HT1080 (cell line): Measurements from ENCODE around the gene TMEM95. TPM values are rescaled to one million over a fixed set of nuclear protein-coding genes. Genes with fewer than 3 reads are reported as not detected.

Experiments
- DNase-seq: peaks from one replicate; pipeline ENCODE4 v3.0.0-alpha.2; 2015; ENCODE audit warnings: low read depth
- total RNA-seq: library from RNA; depleted of rRNA; stranded (reverse); fragments of >200 nt; shearing (Covaris generic); gene quantifications from 2 replicates; pipeline ENCODE4 v1.2.3, GENCODE V29; 2014

The TMEM95 gene
- total RNA-seq, 1 experiment from 2014 or later: not detected

DNA sequence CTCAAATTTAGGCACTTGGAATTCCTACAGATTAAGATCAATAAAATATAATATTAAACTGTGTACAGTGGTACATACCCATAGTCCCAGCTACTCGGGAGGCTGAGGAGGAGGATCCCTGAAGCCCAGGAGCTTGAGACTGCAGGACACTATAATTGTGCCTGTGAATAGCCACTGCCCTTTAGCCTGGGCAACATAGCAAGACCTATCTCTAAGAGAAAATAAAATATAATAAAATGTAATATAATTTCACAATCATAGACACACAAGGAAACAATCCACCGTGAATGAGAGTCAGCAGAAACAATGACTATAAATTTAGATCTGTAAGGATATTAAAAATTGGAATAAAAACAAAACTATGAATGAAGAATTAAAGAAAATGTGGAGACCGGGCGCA is 15.9 kb downstream of the TMEM95 start:
- DNase-seq: no peak

DNA sequence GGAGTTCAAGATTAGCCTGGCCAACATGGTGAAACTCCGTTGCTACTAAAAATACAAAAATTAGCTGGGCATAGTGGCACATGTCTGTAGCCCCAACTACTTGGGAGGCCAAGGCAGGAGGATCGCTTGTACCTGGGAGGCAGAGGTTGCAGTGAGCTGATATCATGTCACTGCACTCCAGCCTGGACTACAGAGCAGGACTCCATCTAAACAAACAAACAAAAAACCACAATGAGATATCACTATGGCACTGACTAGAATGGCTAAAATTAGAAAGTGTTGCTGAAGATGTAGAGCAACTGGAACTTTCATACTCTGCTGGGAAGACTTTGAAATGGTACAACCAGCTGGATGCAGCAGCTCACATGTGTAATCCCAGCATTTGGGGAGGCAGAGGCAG is 19.4 kb downstream of the TMEM95 start:
- DNase-seq: no peak

DNA sequence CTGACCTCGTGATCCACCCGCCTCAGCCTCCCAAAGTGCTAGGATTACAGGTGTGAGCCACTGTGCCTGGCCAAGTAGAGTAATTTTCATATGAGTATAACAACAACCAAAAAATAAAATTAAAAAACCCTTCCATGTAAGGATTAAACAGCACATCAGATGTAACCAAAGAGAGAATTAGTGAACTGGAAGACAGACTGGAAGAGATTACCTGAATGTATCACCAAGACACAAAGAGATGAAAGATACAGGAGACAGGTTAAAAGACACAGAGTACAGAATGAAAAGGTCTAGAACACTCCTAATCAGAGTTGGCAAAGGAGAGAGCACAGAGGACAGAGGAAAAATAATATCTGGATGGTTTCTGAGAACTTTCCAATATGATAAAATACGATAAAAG is 24.2 kb downstream of the TMEM95 start:
- no peak for DNase-seq

DNA sequence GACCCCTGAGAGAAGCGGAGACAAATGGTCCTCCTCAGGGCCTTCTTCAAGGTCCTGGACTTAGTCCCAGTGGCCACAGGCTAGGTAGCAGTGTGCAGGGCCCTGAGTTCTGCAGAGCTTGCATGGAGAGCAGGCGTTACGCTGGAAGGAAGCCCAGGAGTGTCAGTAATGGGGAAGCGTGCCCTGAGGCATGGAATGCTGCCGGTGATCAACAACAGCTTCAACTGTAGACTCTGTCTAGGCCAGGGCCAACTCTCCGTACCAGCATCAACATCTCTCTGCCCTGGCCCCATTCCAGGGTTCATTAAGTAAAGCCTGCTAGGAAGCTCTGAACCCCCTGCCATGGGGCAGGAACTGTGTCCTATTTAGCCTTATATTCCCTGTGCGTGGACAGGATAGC is 25.4 kb downstream of the TMEM95 start:
- no peak for DNase-seq

DNA sequence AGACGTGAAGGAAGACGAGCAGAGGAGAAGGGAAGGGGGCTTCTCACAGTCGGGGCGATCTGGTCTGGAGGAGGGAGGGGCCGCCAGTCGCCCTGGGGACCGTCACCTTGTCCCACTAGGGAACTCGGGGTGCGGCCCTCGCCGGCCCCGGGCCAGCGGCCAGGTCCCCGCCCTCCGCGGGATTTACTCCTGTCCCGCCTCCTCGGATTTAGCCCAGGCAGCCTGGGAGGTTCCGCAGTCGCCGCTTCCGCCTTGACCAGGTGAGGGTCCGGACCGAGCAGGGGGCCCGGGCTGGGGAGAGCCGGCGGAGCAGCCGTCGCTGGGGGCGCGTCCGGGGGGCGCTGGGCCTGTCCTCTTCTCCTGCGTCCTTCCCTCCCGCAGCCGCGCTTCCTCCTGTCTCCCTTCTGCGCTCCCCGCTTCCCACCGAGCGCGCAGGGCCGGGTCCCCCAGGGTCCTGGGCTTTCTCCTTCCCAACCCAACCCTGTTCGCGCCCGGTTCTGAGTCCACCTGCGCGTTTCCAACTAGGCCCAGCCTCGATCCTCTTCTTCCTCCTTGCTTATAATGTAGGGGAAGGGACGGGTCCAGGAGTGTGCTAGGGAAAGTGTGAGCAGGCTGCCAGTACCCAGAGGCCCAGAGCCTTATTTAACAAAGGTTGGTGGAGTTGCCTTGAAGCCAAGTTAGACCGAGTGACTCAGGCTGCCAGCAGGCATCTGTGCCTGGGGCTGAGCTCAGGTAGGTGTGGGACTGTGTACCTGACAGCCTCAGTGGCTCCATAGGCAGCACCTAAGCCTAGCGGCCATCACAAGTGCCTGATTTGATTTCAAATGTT is 26.1 kb downstream of the TMEM95 start, which contains the start of gene TNK1:
TNK1 (plus strand) TSS at position 235 of the 829 bp plus-strand sequence. CDS start 1,838 bp downstream, outside the sequence.
- no peak for DNase-seq

DNA sequence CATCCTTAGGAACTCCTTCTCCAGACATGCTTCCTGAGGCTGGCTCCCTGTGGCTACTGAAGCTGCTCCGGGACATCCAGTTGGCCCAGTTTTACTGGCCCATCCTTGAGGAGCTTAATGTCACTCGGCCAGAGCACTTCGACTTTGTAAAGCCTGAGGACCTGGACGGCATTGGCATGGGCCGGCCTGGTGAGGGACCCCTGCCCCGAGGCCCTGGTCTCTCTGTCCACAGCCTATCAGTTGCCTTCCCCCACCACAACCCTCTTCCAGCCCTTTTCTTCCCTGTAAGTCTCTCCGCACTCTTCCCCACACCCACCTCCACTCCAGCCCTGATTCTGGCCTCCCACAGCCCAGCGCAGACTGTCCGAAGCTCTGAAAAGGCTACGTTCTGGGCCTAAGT is 27.9 kb downstream of the TMEM95 start:
- no peak for DNase-seq

DNA sequence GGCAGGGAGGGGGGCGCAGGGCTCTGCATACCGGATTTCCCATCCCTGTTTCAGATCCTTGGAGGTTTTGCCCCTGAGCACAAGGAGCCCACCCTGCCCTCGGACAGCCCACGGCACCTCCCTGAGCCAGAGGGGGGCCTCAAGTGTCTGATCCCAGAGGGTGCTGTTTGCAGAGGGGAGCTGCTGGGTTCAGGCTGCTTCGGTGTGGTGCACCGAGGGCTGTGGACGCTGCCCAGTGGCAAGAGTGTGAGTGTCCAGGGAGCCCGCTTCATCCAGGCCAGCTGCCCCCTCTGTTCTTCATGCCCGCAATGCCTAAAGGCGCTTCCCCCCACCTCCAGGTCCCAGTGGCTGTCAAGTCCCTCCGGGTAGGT is 28.4 kb downstream of the TMEM95 start:
- DNase-seq: no peak

DNA sequence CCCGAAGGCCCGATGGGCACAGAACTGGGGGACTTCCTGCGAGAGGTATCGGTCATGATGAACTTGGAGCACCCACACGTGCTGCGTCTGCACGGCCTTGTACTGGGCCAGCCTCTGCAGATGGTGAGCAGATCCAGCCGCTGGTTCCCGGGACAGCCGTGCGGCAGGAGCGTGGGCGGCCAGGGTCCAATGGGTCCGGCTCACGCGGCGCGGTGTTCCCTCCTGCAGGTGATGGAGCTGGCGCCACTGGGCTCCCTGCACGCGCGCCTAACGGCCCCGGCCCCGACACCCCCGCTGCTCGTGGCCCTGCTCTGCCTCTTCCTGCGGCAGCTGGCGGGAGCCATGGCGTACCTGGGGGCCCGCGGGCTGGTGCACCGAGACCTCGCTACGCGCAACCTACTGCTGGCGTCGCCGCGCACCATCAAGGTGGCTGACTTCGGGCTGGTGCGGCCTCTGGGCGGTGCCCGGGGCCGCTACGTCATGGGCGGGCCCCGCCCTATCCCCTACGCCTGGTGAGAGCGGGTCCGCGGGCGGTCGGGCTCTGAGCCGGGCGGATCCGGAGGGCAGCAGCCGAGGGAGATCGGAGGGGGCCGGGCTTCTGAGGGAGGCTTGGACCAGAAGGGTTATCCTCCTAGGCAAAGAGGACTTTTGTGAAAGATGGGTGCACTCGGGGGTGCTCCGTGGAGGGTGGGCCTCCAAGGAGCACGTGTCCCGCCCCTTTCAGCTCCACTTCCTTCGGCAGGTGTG is 29.0 kb downstream of the TMEM95 start:
- DNase-seq: no peak

DNA sequence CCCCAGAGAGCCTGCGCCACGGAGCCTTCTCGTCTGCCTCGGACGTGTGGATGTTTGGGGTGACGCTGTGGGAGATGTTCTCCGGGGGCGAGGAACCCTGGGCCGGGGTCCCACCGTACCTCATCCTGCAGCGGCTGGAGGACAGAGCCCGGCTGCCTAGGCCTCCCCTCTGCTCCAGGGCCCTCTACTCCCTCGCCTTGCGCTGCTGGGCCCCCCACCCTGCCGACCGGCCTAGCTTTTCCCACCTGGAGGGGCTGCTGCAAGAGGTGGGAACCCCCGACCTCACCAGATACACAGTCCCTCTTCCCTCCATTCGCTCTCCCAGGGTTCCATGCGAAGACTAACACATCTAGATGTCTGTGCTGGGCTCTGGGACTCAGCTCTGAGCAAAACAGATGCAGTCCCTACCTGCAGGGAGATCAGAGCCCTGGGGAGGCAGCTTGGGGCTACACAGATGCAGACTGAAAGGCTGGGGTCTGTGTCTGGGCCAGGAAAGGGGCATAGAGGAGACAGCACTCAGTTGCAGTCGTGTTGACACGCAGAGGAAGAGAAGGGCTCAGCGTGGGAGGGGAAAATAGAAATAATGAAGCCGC is 29.6 kb downstream of the TMEM95 start:
- no peak for DNase-seq

DNA sequence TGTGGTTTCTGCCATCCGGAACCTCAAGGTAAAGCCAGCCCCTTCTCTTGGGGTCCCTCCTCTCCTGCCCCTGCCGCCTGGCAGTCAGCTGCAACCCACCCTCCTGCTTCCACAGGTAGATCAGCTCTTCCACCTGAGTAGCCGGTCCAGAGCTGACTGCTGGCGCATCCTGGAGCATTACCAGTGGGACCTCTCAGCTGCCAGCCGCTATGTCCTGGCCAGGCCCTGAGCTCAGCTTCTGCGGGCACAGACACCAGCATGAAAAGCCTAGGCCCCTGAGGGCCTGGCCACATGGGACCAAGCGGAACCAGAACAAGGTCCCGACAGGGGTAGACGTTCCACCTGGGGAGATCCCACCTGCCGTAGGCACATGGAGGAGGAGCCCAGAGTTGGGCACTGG is 33.9 kb downstream of the TMEM95 start:
- no peak for DNase-seq

DNA sequence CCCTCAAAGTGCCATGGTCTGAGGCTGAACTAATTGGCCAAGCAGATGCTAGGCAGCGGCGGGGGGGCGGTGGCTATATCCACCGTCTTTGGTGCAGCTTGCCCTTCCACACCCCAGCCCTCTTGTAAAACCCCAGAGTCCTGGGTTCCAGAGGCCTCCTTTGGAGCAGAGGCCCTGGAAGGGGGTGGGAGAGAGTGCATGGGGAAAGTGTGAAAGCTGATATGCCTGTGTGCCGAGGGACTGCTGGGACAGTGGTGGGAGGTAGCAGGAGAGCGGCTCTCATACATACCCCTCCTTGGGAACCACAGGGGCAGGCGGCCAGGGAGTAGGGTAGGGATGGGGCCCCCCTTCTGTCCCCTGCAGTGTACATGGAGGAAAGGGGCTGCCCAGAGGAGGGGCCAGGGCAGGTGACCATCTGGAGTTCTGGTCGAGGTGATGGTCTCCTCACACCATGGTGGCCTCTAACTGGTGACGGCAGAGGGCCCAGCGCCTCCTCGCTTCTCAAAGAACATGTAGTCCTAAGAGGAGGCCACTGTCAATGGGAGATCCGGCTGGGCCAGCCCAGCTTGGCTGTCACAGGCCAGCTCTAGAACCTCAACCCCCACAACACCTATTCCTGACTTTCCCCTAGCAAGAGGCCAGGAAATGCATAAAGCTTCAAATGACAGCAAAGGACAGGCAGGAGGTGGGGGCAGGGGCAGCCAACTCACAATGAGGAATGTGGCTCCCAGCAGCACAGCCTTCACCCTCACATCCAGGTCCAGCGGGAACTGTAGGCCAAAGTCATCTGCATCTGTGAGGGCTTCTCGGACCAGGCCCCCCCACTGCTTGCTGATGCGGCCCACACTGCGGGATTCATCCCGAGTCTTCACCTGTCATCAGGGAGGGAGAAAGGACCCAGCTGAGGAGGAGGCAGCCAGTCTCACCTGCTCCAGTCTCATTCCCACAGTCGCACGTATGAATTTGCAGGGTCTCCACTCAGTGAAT is 35.3 kb downstream of the TMEM95 start:
- DNase-seq: no peak

DNA sequence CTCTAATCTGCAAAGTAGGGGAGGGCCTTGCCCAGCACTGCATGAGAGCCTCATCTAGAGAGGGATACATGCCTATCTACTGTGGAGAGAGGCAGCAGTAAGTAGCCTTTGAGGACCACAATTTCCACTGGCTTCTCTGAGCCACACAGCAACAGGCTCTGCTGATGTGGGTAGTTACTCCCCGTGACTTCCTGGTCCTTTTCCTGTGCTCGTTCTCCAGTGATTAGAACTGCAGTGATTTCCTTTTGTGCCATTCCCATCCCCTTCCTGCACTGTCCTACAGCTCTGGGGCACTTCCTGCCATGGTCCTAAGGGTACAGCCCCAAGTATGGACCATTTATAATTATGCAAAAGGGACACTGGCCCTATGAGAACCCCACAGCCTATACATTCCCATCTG is 36.4 kb downstream of the TMEM95 start:
- DNase-seq: no peak

DNA sequence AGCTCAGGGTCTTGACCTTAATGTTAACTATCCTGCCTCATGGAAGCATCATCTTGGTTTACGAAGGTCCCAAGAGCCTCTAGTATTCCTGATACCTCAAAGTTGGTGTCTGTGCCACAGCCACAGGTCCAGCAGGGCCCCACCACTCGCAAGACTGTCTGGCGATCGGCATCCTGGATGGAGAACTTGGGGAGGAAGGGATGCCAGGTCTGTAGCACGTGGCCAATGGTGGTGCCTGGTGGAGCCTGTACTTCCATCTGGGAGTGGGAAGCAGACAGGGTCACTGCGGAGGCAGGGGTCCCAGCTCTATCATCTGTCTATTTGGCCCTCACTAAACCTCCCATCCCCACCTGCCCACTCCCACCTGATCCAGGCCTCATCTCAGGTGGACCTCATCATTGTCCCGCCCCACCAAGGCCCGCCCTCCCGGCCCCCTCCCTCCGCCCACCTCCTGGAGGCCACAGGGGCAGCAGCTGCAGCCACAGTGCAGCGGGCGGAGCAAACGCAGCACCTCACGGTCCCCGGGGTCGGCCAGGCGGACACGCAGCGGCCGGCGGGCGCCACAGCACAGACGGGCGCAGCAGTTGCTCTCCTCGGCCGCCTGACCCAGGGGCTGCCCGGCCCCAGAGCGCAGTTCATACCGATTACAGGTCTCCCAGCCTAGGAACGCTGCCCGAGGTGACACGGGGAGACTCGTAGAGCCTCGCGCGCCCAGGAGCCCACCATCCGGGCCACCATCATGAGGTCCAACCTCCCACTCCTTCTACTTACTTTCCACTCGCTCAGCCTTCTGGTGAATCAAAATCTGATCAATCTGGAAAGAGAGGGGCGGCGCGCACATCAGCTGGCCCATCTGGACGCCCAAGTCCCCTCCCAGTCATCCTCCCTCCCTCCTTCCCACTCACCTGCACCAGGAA is 38.0 kb downstream of the TMEM95 start:
- DNase-seq: no peak

DNA sequence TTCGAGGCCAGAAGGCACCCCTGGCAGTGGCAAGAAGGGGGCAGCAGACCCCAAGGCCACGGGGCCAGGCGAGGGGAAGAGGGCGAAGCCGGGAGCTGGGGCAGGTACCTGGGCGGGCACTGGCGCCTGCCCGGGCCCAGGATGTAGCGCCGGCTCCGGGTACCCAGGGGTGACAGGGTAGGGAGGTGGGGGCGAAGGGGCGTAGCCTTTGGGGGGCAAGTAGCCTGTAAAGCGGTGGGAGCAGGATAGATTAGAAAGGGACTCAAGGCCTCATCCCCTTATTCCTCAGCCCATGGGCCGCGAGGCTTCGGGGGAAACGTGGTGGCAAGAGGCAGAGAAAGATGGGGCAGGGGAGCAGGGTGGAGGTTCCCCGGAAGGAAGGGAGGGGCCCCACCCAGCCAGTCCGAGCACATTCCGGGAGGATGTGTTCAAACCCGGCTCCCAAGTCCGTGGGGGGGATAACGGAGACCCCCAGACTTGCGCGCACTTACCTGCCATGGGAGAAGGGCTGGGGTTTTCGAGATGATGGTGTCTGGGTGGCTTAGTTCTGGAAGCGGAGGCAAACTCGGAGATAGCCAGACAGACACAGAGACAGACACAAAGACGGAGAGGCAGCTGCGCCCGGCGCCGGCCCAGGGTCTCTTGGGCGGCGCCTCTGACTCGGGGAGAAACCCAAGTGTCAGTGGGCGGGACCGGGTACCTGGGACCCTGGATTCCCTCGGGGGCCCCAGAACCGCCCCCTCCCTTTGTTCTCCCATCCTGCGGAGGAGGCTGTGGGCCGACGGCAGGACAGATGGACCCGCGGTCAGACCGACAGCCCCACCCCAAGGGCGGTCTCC is 38.9 kb downstream of the TMEM95 start:
- peak; percentile 23 for DNase-seq

DNA sequence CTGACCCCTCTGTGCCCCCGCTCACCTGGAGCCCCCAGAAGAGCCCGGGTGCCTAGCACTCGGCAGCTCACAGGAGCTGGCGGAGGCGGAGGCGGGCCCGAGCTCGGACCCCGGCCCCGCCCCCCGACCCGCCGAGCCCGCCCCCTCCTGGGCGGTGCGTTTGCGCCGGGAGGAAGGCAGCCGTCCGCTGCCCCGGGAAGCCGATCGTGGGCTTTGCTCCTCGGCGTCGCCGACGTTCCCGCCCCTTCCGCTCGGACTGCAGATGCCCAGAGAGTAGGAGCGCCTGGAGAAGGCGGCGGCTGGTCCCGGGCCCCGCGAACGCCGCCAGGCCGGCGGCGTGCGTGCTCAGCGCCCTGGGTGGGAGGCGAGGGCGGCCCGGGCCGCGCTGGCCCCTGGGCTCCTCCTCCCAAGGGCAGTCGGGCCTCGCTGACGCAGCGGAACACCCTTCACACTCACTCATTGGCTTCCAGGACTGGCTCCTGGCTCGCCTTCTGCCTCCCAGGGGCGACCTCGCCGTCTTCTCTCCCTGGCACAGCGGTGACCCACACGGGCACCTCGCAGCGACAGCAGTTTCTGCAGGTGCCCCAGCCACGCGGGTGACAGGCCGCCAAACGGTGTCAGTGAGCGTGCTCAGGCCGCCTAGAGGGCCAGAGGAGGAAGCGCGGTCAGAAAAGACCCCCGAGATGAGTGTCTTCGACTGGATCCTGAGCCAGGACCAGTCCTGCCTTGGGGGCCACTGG is 39.7 kb downstream of the TMEM95 start, which contains the start of gene PLSCR3:
PLSCR3 (minus strand) TSS at position 74 of the 740 bp plus-strand sequence. CDS start 415 bp downstream, outside the sequence.
- peak; percentile 84 for DNase-seq

DNA sequence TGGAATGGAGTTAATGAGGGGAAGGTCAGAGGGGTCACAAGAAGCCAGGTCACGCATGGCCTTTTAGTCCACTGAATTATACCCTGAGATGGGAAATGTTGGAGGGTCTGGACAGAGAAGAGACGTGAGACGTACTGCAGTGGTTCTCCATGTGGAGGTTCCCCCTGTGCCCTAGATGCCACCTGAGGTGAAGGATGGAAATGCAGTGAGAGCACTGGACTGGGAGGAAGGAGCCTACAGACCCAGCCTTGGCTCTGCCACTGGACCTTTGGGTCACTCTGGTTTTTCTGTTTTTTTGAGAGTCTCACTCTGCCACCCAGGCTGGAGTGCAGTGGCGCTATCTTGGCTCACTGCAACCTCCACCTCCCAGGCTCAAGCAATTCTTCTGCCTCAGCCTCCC is 41.2 kb downstream of the TMEM95 start:
- DNase-seq: no peak

DNA sequence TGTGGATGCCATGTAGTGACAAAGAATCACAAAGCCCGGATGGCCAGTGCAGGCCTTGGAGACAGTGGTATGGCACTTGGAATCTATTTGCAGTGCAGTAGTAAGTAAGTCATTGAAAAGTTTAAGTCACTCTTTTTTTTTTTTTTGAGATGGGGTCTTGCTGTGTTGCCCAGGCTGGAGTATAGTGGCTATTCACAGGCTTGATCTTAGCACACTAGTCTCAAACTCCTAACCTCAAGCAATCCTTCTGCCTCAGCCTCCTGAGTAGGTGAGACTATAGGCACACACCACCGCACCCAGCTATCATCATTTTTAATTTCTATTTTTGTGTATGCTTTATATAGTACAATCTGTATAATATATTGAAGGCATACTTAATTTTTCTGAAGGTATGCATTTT is 43.7 kb downstream of the TMEM95 start:
- no peak for DNase-seq

DNA sequence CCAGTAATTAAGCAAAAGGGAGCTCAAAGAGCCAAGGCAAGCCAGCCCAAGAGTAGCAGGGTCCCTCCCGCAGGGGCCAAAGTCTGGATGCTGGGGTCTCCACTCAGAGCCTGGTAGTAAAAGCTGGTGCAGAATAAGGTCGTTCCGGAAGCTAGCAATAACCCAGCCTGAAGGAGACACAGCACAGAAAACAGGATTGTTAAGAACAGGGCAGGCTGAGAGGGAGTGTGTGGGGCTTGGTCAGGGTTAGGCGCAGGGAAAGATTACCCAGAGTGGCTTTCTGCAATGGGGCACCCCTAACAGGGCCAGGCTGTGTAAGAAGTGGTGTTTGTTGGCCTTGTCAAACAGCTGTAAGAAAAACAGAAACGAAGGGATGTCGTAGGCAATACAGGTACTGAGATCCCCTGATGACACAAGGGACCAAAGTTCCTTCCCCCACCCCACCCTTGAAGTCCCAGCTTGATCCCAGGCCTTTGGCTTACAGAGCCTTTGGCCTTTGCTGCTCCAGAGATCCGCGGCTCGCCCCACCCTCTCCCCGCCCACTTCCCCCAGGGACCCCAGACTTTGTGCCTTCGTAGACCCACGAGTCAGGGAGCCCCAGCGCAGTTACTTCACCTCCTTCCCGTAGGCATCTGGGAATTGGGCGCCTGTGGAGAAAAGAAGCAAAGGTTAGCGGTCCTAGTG is 48.2 kb downstream of the TMEM95 start:
- no peak for DNase-seq
